SU-DHL-6 (cell line): ENCODE results near the gene KRTAP1-4.

Experiments used
- CTCF ChIP-seq: fragments of 200-600 bp; sonication (generic); IDR thresholded peaks from one replicate; pipeline ENCODE4 v1.5.1; 2017; ENCODE audit warnings: antibody characterized with exemption, mild to moderate bottlenecking, low read length, moderate library complexity; ENCODE audit not compliant: insufficient read depth, poor library complexity, severe bottlenecking
- EZH2phosphoT487 ChIP-seq: fragments of 200-600 bp; sonication (generic), shearing (Covaris generic); conservative IDR thresholded peaks from 2 replicates; pipeline ENCODE4 v1.6.1; 2018; ENCODE audit warnings: mild to moderate bottlenecking, antibody characterized with exemption, low read length, moderate library complexity, mixed read lengths

- no peak for TF ChIP-seq CTCF
- TF ChIP-seq EZH2phosphoT487, result no peak
Measured at GRCh38 chr17:40993839-40994238, 36.2 kb downstream of the KRTAP1-4 start, which contains the start of gene KRTAP3-3.
